PC-3 (cell line): ENCODE results near the gene ONECUT3. TPM values are rescaled to one million over a fixed set of nuclear protein-coding genes. Genes with fewer than 3 reads are reported as not detected.
"Not testable (repeated sequence)": the region's sequence is repeated elsewhere in the genome, so short reads cannot be mapped to it uniquely, and the experiment has no call there.

Experiments used
- ATAC-seq: fragments of 200-7000 bp; cut with Tn5 transposase; 2 replicates; pipeline ENCODE4 v1.9.1; 2020; ENCODE audit warnings: mild to moderate bottlenecking, moderate library complexity
- BruUV-seq: library from RNA; stranded (reverse); fragments of 400-500 nt; replicated peaks from 2 replicates; lab custom pipeline; 2021; lab: Mats Ljungman, UMichigan
- CTCF ChIA-PET: fragments of 300-600 bp; sonication (Branson Sonifier 250); formaldehyde crosslinking; loops from one replicate; lab custom pipeline; 2022; ENCODE audit warnings: antibody characterized with exemption; lab: Charles Lee
- POLR2A ChIA-PET: fragments of 300-600 bp; sonication (Branson Sonifier 250); formaldehyde crosslinking; loops from one replicate; lab custom pipeline; 2022; ENCODE audit warnings: antibody characterized with exemption; ENCODE audit not compliant: unreplicated experiment; lab: Charles Lee
- DNase-seq: peaks from one replicate; pipeline ENCODE4 v3.0.0-alpha.2; 2015
- H2AFZ ChIP-seq: fragments of 300-600 bp; sonication (generic); 2 replicates; pipeline ENCODE4 v1.6.0; 2016; ENCODE audit warnings: antibody characterized with exemption, low read length
- H3F3A ChIP-seq: fragments of 300-600 bp; sonication (generic); one replicate; pipeline ENCODE4 v1.6.0; 2017; ENCODE audit warnings: antibody characterized with exemption, low read length, control low read depth, mild to moderate bottlenecking; ENCODE audit not compliant: unreplicated experiment
- H3K27ac ChIP-seq: fragments of 300-600 bp; sonication (generic); 2 replicates; pipeline ENCODE4 v1.5.1; 2016; ENCODE audit warnings: mild to moderate bottlenecking, low read length
- H3K27me3 ChIP-seq: fragments of 300-600 bp; sonication (generic); 2 replicates; pipeline ENCODE4 v1.6.1; 2016; ENCODE audit warnings: low read length, mixed read lengths
- H3K36me3 ChIP-seq: fragments of 300-600 bp; sonication (generic); 2 replicates; pipeline ENCODE4 v1.6.1; 2016; ENCODE audit warnings: low read depth, mixed run types, low read length, mixed read lengths
- H3K4me1 ChIP-seq: fragments of 300-600 bp; sonication (generic); 2 replicates; pipeline ENCODE4 v1.5.1; 2016; ENCODE audit warnings: low read length; ENCODE audit not compliant: insufficient read depth
- H3K4me2 ChIP-seq: fragments of 300-600 bp; sonication (generic); 2 replicates; pipeline ENCODE4 v1.6.0; 2016; ENCODE audit warnings: low read length
- H3K4me3 ChIP-seq: fragments of 300-600 bp; sonication (generic); 2 replicates; pipeline ENCODE4 v1.5.1; 2016; ENCODE audit warnings: mild to moderate bottlenecking, low read length, mixed read lengths
- H3K79me2 ChIP-seq: fragments of 300-600 bp; sonication (generic); 2 replicates; pipeline ENCODE4 v1.6.1; 2017; ENCODE audit warnings: low read length, mixed read lengths
- H3K9ac ChIP-seq: fragments of 300-600 bp; sonication (generic); 2 replicates; pipeline ENCODE4 v1.6.0; 2016; ENCODE audit warnings: mild to moderate bottlenecking, low read length
- H3K9me2 ChIP-seq: fragments of 300-600 bp; sonication (generic); replicated peaks from 2 replicates; pipeline ENCODE4 v1.6.1; 2016; ENCODE audit warnings: mixed run types, low read length, mixed read lengths
- H3K9me3 ChIP-seq: fragments of 300-600 bp; sonication (generic); 2 replicates; pipeline ENCODE4 v1.6.1; 2016; ENCODE audit warnings: low read length, mixed read lengths
- H4K20me1 ChIP-seq: fragments of 300-600 bp; sonication (generic); 2 replicates; pipeline ENCODE4 v1.6.1; 2016; ENCODE audit warnings: low read length, mixed read lengths
- EZH2 ChIP-seq: fragments of 300-600 bp; sonication (generic); IDR thresholded peaks from one replicate; pipeline ENCODE4 v1.6.1; 2017; ENCODE audit warnings: antibody characterized with exemption, mild to moderate bottlenecking, low read length; ENCODE audit not compliant: unreplicated experiment
- EZH2phosphoT487 ChIP-seq: fragments of 300-600 bp; sonication (generic); IDR thresholded peaks from 2 replicates; pipeline ENCODE4 v1.6.1; 2018; ENCODE audit warnings: mild to moderate bottlenecking, antibody characterized with exemption, low read length, borderline replicate concordance
- intact Hi-C: fragments of 100-400 bp; cut with micrococcal nuclease; formaldehyde crosslinking; loops from 2 replicates; pipeline ENCODE4 v1.9.0; 2023
- total RNA-seq: library from RNA; depleted of rRNA; stranded (reverse); fragments of >200 nt; gene quantifications from 2 replicates; pipeline ENCODE4 v1.2.3, GENCODE V29; 2014
- TF ChIP-seq, protein P1 (sequence below): fragments of 300-600 bp; sonication (generic); conservative IDR thresholded peaks from 2 replicates; pipeline ENCODE4 v1.5.1; 2017; ENCODE audit warnings: antibody characterized with exemption, low read depth, mild to moderate bottlenecking, low read length

The ONECUT3 gene
- total RNA-seq, 1 experiment from 2014 or later = 1.4 TPM

DNA sequence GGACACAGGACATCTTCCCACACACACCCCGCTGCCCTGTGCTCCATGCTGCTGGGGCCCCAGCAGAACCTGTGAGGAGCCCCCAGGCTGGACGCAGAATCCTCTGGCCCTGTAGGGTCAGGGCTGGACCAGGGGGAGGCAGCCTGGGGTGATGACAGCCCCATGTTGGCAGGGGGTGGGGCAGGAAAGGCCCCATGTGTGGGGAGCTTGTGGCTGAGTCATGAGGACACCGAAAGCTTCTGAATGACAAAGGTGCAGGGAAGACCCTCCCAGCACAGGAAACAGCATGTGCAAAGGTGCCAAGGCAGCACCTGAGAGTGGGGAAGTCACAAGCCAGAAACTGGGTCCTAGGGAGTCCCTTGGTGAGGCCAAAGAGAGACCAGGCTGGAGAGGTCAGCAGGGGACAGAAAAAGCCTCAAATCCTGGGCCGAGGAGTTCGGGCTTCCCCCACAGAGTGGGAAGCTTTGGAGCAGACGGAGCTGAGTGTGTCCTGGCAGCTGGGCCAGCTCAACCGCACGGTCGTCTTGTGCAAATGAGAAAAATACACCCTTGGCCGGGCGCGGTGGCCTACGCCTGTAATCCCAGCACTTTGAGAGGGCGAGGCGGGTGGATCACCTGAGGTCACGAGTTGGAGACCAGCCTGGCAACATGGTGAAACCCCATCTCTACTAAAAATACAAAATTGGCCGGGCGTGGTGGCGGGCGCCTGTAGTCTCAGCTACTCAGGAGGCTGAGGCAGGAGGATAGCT is 41.3 kb downstream of the ONECUT3 start:
- Histone ChIP-seq H2AFZ (no peak overlapping the region), H3K79me2 (no peaks in the 10 kb centered on the region), H3K9ac (no peak overlapping the region), H3K27ac (no peak overlapping the region), H3K4me2 (no peak overlapping the region), H3K36me3 (no peaks in the 10 kb centered on the region), H3K9me2 (no peaks in the 10 kb centered on the region), H4K20me1 (no peaks in the 10 kb centered on the region), H3K9me3 (no peaks in the 10 kb centered on the region), H3F3A (no peaks in the 10 kb centered on the region), H3K4me1 (no peaks in the 10 kb centered on the region; the same call in 1 of the 2 replicates), H3K27me3 (no peaks in the 10 kb centered on the region), H3K4me3 (no peak overlapping the region)
- no peak for ATAC-seq
- no peak for DNase-seq
- intact Hi-C loops = no loop called here
- TF ChIP-seq EZH2phosphoT487 (no peak), EZH2 (no peak)
- TF ChIP-seq, protein P1, sequence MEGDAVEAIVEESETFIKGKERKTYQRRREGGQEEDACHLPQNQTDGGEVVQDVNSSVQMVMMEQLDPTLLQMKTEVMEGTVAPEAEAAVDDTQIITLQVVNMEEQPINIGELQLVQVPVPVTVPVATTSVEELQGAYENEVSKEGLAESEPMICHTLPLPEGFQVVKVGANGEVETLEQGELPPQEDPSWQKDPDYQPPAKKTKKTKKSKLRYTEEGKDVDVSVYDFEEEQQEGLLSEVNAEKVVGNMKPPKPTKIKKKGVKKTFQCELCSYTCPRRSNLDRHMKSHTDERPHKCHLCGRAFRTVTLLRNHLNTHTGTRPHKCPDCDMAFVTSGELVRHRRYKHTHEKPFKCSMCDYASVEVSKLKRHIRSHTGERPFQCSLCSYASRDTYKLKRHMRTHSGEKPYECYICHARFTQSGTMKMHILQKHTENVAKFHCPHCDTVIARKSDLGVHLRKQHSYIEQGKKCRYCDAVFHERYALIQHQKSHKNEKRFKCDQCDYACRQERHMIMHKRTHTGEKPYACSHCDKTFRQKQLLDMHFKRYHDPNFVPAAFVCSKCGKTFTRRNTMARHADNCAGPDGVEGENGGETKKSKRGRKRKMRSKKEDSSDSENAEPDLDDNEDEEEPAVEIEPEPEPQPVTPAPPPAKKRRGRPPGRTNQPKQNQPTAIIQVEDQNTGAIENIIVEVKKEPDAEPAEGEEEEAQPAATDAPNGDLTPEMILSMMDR = no peak
- CTCF ChIA-PET = interaction anchor here (0.5 kb wide), 1 partner anchor 44 kb away, joined by 5 read pairs; no protein-coding TSS in a partner anchor
- POLR2A ChIA-PET = no interaction called here
- BruUV-seq = no TSS peak

DNA sequence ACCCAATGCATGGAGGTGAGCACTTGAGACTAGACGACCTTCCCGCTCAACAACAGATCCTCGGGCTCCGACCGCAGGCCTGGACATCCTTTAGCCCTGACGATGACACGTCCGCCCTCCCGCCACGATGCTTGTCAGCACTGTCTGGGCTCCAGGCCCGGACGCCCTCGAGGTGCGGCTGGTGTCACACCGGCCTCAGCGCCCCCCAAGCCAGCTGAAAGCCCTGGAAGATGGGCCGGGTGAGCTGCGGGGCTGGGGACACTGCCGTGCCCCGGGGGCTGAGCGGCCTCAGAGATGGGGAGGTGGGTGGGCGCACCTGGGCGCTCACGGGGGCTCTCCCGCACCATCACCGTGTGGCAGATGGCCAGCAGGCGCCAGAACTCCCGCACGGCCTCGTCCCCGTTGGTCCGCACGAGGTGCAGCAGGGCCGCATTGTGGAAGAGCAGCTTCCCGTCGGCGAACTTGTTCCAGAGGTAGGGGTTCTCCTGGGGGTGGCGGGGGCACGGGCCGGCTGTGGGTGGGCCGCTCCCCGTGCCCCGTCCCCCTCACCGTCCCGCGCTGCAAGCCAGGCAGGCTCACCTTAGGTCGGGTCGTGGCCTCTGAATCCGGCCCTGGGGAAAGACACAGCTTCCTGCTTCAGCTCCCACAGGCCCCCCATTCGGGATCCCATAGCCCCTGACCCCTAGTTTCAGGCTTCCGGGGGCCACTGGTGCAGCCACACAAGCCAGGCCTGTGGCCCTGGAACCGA is 43.3 kb downstream of the ONECUT3 start:
- no TSS peak for BruUV-seq
- no peak overlapping the region for H3K4me3 ChIP-seq
- H3K27me3 ChIP-seq = no peaks in the 10 kb centered on the region
- H3K79me2 ChIP-seq = no peaks in the 10 kb centered on the region
- no peak overlapping the region for H2AFZ ChIP-seq
- H3K36me3 ChIP-seq = no peaks in the 10 kb centered on the region
- no peak for TF ChIP-seq EZH2phosphoT487
- TF ChIP-seq EZH2 = no peak
- no peaks in the 10 kb centered on the region for H4K20me1 ChIP-seq
- no peak overlapping the region for H3K27ac ChIP-seq
- intact Hi-C loops = no loop called here
- no peak overlapping the region for H3K4me2 ChIP-seq
- DNase-seq (no peak), ATAC-seq (peak; percentile 37)
- CTCF ChIA-PET = interaction anchor here (0.6 kb wide), 1 partner anchor 20 kb away, joined by 3 read pairs; no protein-coding TSS in a partner anchor
- H3K9me2 ChIP-seq = no peaks in the 10 kb centered on the region
- H3K4me1 ChIP-seq = no peaks in the 10 kb centered on the region; the same call in 1 of the 2 replicates
- POLR2A ChIA-PET = no interaction called here
- H3K9ac ChIP-seq = no peak overlapping the region
- H3F3A ChIP-seq = no peaks in the 10 kb centered on the region
- no peaks in the 10 kb centered on the region for H3K9me3 ChIP-seq

DNA sequence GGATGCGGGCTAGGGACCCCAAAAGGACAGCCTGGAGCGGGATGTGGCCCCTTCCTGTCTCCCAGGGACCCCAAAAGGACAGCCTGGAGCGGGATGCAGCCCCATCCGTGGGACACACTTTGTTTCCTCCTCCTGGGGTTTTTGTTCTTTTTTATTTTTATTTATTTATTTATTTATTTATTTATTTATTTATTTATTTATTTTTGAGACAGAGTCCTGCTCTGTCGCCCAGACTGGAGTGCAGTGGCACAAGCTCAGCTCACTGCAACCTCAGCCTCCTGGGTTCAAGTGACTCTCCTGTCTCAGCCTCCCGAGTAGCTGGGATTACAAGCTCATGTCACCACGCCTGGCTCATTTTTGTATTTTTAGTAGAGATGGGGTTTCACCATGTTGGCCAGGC is 44.0 kb downstream of the ONECUT3 start:
- CTCF ChIA-PET, H3K4me3 ChIP-seq, H3K27me3 ChIP-seq, POLR2A ChIA-PET, H3K79me2 ChIP-seq, H3K27ac ChIP-seq, H3K36me3 ChIP-seq, ATAC-seq, BruUV-seq, H3F3A ChIP-seq, H3K4me1 ChIP-seq, H3K9me3 ChIP-seq, intact Hi-C loops, DNase-seq, H3K9ac ChIP-seq, H4K20me1 ChIP-seq, H3K9me2 ChIP-seq, H2AFZ ChIP-seq, H3K4me2 ChIP-seq: not testable (repeated sequence)
